Measurements from ENCODE around the gene IPPK. TPM values are rescaled to one million over a fixed set of nuclear protein-coding genes. Genes with fewer than 3 reads are reported as not detected.

IPPK gene
- total and polyA plus RNA-seq, 2 of the 8 experiments (the other 6 are each of a cell fraction or from before 2014, with no cell fraction given) = 10.5 to 13.6 TPM

DNA sequence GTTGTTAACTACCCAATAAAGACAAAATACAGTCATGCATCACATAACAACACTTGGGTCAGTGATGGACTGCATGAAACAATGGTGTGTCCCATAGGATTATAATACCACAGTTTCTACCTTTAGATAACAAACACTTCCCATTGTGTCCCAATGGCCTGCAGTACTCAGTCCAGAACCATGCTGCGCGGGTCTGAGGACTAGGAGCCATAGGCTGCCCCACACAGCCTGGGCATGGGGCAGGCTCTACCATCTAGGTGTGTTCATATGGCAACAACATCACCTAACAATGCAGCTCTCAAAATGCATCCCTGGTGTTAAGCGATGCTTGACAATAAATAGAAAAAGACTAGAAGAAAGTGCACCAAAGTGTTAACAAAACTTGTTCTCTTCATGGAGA lies 6.8 kb downstream of the IPPK start:
- H3K56ac ChIP-seq (replicated peaks; ENCODE audit: insufficient read length, low read depth, low read length) = no peak overlapping the region
- H3K18ac ChIP-seq (ENCODE audit: extremely low read depth, low read length) = no peak overlapping the region
- H4K5ac ChIP-seq (ENCODE audit: insufficient read length, low read depth, low read length) = no peak overlapping the region
- H3K36me3 ChIP-seq (ENCODE audit: control insufficient read depth in 2 of 4, insufficient read depth in 4 of 4, low read length in 3 of 4) = peaks cover 0 to 2% (median 0%) of the 10 kb centered on the region in 4 experiments; a peak in 2 of 8 replicates
- FAIRE-seq = no peak
- ChIA-PET POLR2A (ENCODE audit: partially characterized antibody) (interaction anchor here (0.7 kb wide), 1 partner anchor 10 kb away, joined by 3 read pairs; no protein-coding TSS in a partner anchor), CTCF (ENCODE audit: partially characterized antibody) (interaction anchor here (1.1 to 2.3 kb wide), 4 partner anchors 9 to 128 kb away, joined by 3 to 8 read pairs (median 4); no protein-coding TSS in a partner anchor)
- H3K4ac ChIP-seq (replicated peaks; ENCODE audit: insufficient read length, low read depth, low read length) = no peak overlapping the region
- no peak overlapping the region for H3K14ac ChIP-seq (ENCODE audit: insufficient read length)
- 92% methylated on average over 3 of the region's 3 CpGs; no CpG with 5 or more reads in 1 of the 2 experiments for WGBS, 2 experiments (ENCODE audit: extremely low coverage in 1 of 2, insufficient coverage in 1 of 2, insufficient read length in 1 of 2, insufficient replicate concordance in 2 of 2, low coverage in 1 of 2, low lambda C conversion rate in 2 of 2, missing lambda C conversion rate in 1 of 2)
- H2BK120ac ChIP-seq (replicated peaks; ENCODE audit: low read depth, low read length) = no peak overlapping the region
- H2BK12ac ChIP-seq (ENCODE audit: low read depth, low read length) = no peak overlapping the region
- no peak overlapping the region for H3K23ac ChIP-seq (ENCODE audit: insufficient read length)
- H3K27me3 ChIP-seq (replicated peaks in 1 of 4; ENCODE audit: control insufficient read depth in 3 of 4, extremely low read depth in 1 of 4, insufficient read depth in 3 of 4, low read length in 3 of 4) = no peaks in the 10 kb centered on the region
- H3K79me1 ChIP-seq (ENCODE audit: low read depth, low read length) = peaks cover 34% of the 10 kb centered on the region
- peaks cover 4 to 23% of the 10 kb centered on the region in 2 experiments for H4K20me1 ChIP-seq (replicated peaks in 1 of 2; ENCODE audit: control insufficient read depth in 1 of 2, insufficient read depth in 2 of 2, low read length in 2 of 2)
- peaks cover 0 to 73% of the 10 kb centered on the region in 2 experiments; a peak in 3 of 4 replicates for H3K79me2 ChIP-seq (ENCODE audit: control insufficient read depth in 1 of 2, insufficient read depth in 2 of 2, low read length in 2 of 2)
- DNase-seq (ENCODE audit: low read depth in 1 of 2, low spot score in 2 of 2) = no peak
- H3K23me2 ChIP-seq (ENCODE audit: low read depth, low read length) = no peaks in the 10 kb centered on the region
- peaks cover 0 to 14% (median 8%) of the 10 kb centered on the region in 4 experiments; a peak in 4 of 7 replicates for H3K4me1 ChIP-seq (replicated peaks in 1 of 4; ENCODE audit: control insufficient read depth in 3 of 4, insufficient read depth in 4 of 4, low read length in 3 of 4)
- H2BK5ac ChIP-seq (ENCODE audit: low read depth, low read length) = no peak overlapping the region
- H4K8ac ChIP-seq (ENCODE audit: extremely low read depth, insufficient read depth, low read length) = no peak overlapping the region
- no peak overlapping the region for H3K4me2 ChIP-seq (ENCODE audit: insufficient read depth in 1 of 2, low read depth in 2 of 2, low read length in 2 of 2)
- H3K27ac ChIP-seq (ENCODE audit: low read depth, low read length) = no peak overlapping the region
- H2BK15ac ChIP-seq (ENCODE audit: low read length) = no peak overlapping the region
- no peak overlapping the region for H2AK5ac ChIP-seq (ENCODE audit: low read depth, low read length)
- H2BK20ac ChIP-seq (ENCODE audit: low read length) = no peak overlapping the region
- H4K91ac ChIP-seq (replicated peaks; ENCODE audit: insufficient read length, low read length) = no peak overlapping the region
- H3K4me3 ChIP-seq (ENCODE audit: extremely low read depth in 1 of 4, insufficient read depth in 2 of 4, low read depth in 3 of 4, low read length in 4 of 4) = no peak overlapping the region
- no peak overlapping the region for H3K9ac ChIP-seq (replicated peaks in 1 of 4; ENCODE audit: extremely low read depth in 1 of 4, low read depth in 3 of 4, low read length in 3 of 4)
- no peaks in the 10 kb centered on the region for H3K9me3 ChIP-seq (ENCODE audit: insufficient read depth in 2 of 2, low read depth in 1 of 2, low read length in 1 of 2)
- no peak overlapping the region for H2AFZ ChIP-seq (ENCODE audit: low read length)
- no peak for TF ChIP-seq FOSL1 (IDR thresholded peaks at IDR 0.05; ENCODE audit: insufficient read depth, low read depth, low read length)
- TF ChIP-seq SAP30 (IDR thresholded peaks at IDR 0.05; ENCODE audit: insufficient read depth, insufficient replicate concordance, low read length) = no peak
- no peak for TF ChIP-seq RFX5 (IDR thresholded peaks at IDR 0.05; ENCODE audit: borderline replicate concordance, low read depth, low read length)
- TF ChIP-seq RNF2 (IDR thresholded peaks at IDR 0.05; ENCODE audit: borderline replicate concordance, low read depth, low read length, missing control alignments, poor library complexity, severe bottlenecking) = no peak
- no peak for TF ChIP-seq JUN (IDR thresholded peaks at IDR 0.05; ENCODE audit: low read depth, low read length)
- TF ChIP-seq KDM5A (IDR thresholded peaks at IDR 0.05; ENCODE audit: low read length) = no peak
- no peak for TF ChIP-seq BRCA1 (IDR thresholded peaks at IDR 0.05; ENCODE audit: low read depth, low read length)
- TF ChIP-seq E2F6 (IDR thresholded peaks at IDR 0.05) = no peak
- no peak for TF ChIP-seq EP300 (IDR thresholded peaks at IDR 0.05; ENCODE audit: borderline replicate concordance in 1 of 2, low read depth in 2 of 2, low read length in 2 of 2)
- TF ChIP-seq CHD1 (IDR thresholded peaks at IDR 0.05; ENCODE audit: low read depth, low read length) = no peak
- no peak for TF ChIP-seq ZNF274 (IDR thresholded peaks at IDR 0.05; ENCODE audit: borderline replicate concordance, extremely low read depth, low read length)
- TF ChIP-seq TAF7 (optimal IDR thresholded peaks at IDR 0.05; ENCODE audit: borderline replicate concordance, low read depth, low read length) = no peak

Data from H1 (cell line).